GM12878 (cell line): Measurements from ENCODE around the gene SPATA32. TPM values are rescaled to one million over a fixed set of nuclear protein-coding genes. Genes with fewer than 3 reads are reported as not detected.

Experiments used
- ATAC-seq: fragments of 200-7000 bp; cut with Tn5 transposase; 3 replicates; pipeline ENCODE4 v1.9.1; 2020; ENCODE audit warnings: mild to moderate bottlenecking, moderate library complexity
- BruUV-seq: library from RNA; stranded (reverse); fragments of 400-500 nt; replicated peaks from 2 replicates; lab custom pipeline; 2021; lab: Mats Ljungman, UMichigan
- CTCF ChIA-PET: fragments of 300-600 bp; sonication (Branson Sonifier 250); formaldehyde crosslinking; extraction: SDS; loops from one replicate; lab custom pipeline; 2021; ENCODE audit warnings: inconsistent platforms; lab: Yijun Ruan, JAX
- POLR2A ChIA-PET: fragments of 350-600 bp; formaldehyde crosslinking; extraction: SDS; loops from one replicate; lab custom pipeline; 2021; ENCODE audit warnings: inconsistent platforms; lab: Charles Lee
- RAD21 ChIA-PET: fragments of 300-600 bp; sonication (Branson Sonifier 250); formaldehyde crosslinking; loops from one replicate; lab custom pipeline; 2023; ENCODE audit warnings: antibody characterized with exemption; ENCODE audit not compliant: unreplicated experiment; lab: Charles Lee
- SMC1A ChIA-PET: fragments of 300-600 bp; sonication (Branson Sonifier 250); formaldehyde crosslinking; loops from one replicate; lab custom pipeline; 2023; ENCODE audit not compliant: unreplicated experiment, uncharacterized antibody; lab: Charles Lee
- DNase-seq: peaks from one replicate; pipeline ENCODE4 v3.0.0-alpha.2; 2011; ENCODE audit warnings: low read depth, low spot score
- FAIRE-seq: peaks from 3 replicates; lab custom pipeline; 2011; peaks lifted over from hg19 to GRCh38; lab: Jason Lieb, UNC
- H2AFZ ChIP-seq: 2 replicates; pipeline ENCODE4 v1.6.0; 2011; ENCODE audit warnings: low read depth, low read length, control low read depth; ENCODE audit not compliant: control insufficient read depth
- H3K27ac ChIP-seq: 2 replicates; pipeline ENCODE4 v1.5.1; 2011; ENCODE audit warnings: control low read depth; ENCODE audit not compliant: control insufficient read depth, insufficient read depth
- H3K27me3 ChIP-seq, 2 experiments: replicated peaks in 1 of 2; 2 replicates each; pipeline versions ENCODE4 v1.6.0 to v1.6.1; 2011; ENCODE audit warnings: low read length in 1 of 2; ENCODE audit not compliant: control insufficient read depth in 2 of 2, insufficient read depth in 2 of 2
- H3K36me3 ChIP-seq, 2 experiments: 2 replicates each; pipeline ENCODE4 v1.5.1; 2011; ENCODE audit warnings: low read length in 1 of 2; ENCODE audit not compliant: control insufficient read depth in 2 of 2, insufficient read depth in 2 of 2
- H3K4me1 ChIP-seq: 2 replicates; pipeline ENCODE4 v1.6.1; 2011; ENCODE audit warnings: mild to moderate bottlenecking, low read length, moderate library complexity, mixed read lengths; ENCODE audit not compliant: control insufficient read depth, insufficient read depth
- H3K4me2 ChIP-seq: 2 replicates; pipeline ENCODE4 v1.6.0; 2011; ENCODE audit warnings: control low read depth; ENCODE audit not compliant: control insufficient read depth, insufficient read depth
- H3K4me3 ChIP-seq: fragments of 200-600 bp; sonication (generic); 2 replicates; pipeline ENCODE4 v1.5.1; 2016
- H3K79me2 ChIP-seq: 2 replicates; pipeline ENCODE4 v1.6.0; 2011; ENCODE audit warnings: low read length; ENCODE audit not compliant: control insufficient read depth, insufficient read depth
- H3K9ac ChIP-seq: 2 replicates; pipeline ENCODE4 v1.8.0; 2011; ENCODE audit warnings: low read length, control low read depth, mixed read lengths; ENCODE audit not compliant: control insufficient read depth, insufficient read depth
- H3K9me3 ChIP-seq: replicated peaks from 3 replicates; pipeline ENCODE4 v1.5.1; 2011; ENCODE audit warnings: mild to moderate bottlenecking, low read length; ENCODE audit not compliant: control insufficient read depth, insufficient read depth
- H4K20me1 ChIP-seq: 2 replicates; pipeline ENCODE4 v1.6.0; 2011; ENCODE audit not compliant: control insufficient read depth, insufficient read depth
- CBFB ChIP-seq: IDR thresholded peaks from 2 replicates; pipeline ENCODE4 v1.6.1; 2016; ENCODE audit warnings: antibody characterized with exemption, low read depth
- CHD4 ChIP-seq: fragments of 200-600 bp; sonication (generic); IDR thresholded peaks from 2 replicates; pipeline ENCODE4 v1.6.1; 2016; ENCODE audit warnings: mild to moderate bottlenecking
- WGBS: methylation state at CpG from one replicate; pipeline ENCODE4 v1.1.6; 2016; ENCODE audit warnings: low lambda C conversion rate; ENCODE audit not compliant: insufficient replicate concordance, insufficient coverage; ENCODE audit errors: missing lambda C conversion rate; 5-methylcytosine and 5-hydroxymethylcytosine counted together
- in situ Hi-C: fragments of 300-500 bp; cut with MboI; formaldehyde crosslinking; loops from 9 replicates; pipeline ENCODE4 v1.14.3; 2018; ENCODE audit warnings: mixed read lengths
- intact Hi-C: fragments of 100-400 bp; cut with micrococcal nuclease; formaldehyde crosslinking; loops from one replicate; pipeline ENCODE4 v1.14.2; 2022; ENCODE audit not compliant: unreplicated experiment
- polyA plus RNA-seq, 11 experiments: library from polyadenylated mRNA; depleted of rRNA in 4 of 11; unstranded in 6 of 11; stranded (reverse) in 5 of 11; fragments of >200 nt; fragmentation: Nextera tagmentation in 4 of 11; fragmentation: Illumina TruSeq in 1 of 11; extraction: Ambion mirVana in 4 of 11; extraction: Trizol in 1 of 11; gene quantifications; 1 replicate in 1 of 11; 2 replicates in 10 of 11; pipeline versions ENCODE4 v1.2.1 to v1.2.3, GENCODE V29; 2011 to 2016; ENCODE audit warnings: inconsistent platforms in 2 of 11, missing spikeins in 2 of 11, low read depth in 1 of 11
- total RNA-seq, 4 experiments: library from RNA; depleted of rRNA in 3 of 4; stranded (reverse); fragments of >200 nt in 3 of 4; fragmentation: Illumina TruSeq in 1 of 4; extraction: Trizol in 1 of 4; gene quantifications; 2 replicates each; pipeline versions ENCODE4 v1.2.1 to v1.2.3, GENCODE V29; 2013 to 2021
- TF ChIP-seq, protein P1 (sequence below): IDR thresholded peaks from 2 replicates; pipeline ENCODE4 v1.6.1; 2012; ENCODE audit warnings: improper control_type of control experiment, low read depth, low read length; ENCODE audit not compliant: insufficient replicate concordance

Gene SPATA32
- total and polyA plus RNA-seq, 10 of the 15 experiments (the other 5 are each of a cell fraction or from before 2014, with no cell fraction given) = 0.03 to 0.35 (median 0.11) TPM; not detected in 3

GRCh38 chr17:45283711-45284110, 21.8 kb upstream of the SPATA32 start:
- CTCF ChIA-PET = interaction anchor here (0.6 to 3.2 kb wide), 11 partner anchors 11 to 111 kb away, joined by 3 to 15 read pairs (median 5); partner anchors contain the start of gene MAP3K14
- H4K20me1 ChIP-seq = no peaks in the 10 kb centered on the region
- FAIRE-seq = no peak
- TF ChIP-seq, protein P1, sequence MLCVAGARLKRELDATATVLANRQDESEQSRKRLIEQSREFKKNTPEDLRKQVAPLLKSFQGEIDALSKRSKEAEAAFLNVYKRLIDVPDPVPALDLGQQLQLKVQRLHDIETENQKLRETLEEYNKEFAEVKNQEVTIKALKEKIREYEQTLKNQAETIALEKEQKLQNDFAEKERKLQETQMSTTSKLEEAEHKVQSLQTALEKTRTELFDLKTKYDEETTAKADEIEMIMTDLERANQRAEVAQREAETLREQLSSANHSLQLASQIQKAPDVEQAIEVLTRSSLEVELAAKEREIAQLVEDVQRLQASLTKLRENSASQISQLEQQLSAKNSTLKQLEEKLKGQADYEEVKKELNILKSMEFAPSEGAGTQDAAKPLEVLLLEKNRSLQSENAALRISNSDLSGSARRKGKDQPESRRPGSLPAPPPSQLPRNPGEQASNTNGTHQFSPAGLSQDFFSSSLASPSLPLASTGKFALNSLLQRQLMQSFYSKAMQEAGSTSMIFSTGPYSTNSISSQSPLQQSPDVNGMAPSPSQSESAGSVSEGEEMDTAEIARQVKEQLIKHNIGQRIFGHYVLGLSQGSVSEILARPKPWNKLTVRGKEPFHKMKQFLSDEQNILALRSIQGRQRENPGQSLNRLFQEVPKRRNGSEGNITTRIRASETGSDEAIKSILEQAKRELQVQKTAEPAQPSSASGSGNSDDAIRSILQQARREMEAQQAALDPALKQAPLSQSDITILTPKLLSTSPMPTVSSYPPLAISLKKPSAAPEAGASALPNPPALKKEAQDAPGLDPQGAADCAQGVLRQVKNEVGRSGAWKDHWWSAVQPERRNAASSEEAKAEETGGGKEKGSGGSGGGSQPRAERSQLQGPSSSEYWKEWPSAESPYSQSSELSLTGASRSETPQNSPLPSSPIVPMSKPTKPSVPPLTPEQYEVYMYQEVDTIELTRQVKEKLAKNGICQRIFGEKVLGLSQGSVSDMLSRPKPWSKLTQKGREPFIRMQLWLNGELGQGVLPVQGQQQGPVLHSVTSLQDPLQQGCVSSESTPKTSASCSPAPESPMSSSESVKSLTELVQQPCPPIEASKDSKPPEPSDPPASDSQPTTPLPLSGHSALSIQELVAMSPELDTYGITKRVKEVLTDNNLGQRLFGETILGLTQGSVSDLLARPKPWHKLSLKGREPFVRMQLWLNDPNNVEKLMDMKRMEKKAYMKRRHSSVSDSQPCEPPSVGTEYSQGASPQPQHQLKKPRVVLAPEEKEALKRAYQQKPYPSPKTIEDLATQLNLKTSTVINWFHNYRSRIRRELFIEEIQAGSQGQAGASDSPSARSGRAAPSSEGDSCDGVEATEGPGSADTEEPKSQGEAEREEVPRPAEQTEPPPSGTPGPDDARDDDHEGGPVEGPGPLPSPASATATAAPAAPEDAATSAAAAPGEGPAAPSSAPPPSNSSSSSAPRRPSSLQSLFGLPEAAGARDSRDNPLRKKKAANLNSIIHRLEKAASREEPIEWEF = no peak
- TF ChIP-seq CBFB (no peak), CHD4 (no peak)
- TF ChIP-seq, all 136 proteins: peak for 0
- Histone ChIP-seq H3K4me3 (no peak overlapping the region), H2AFZ (no peak overlapping the region), H3K36me3 (peaks cover 44% of the 10 kb centered on the region in 2 experiments), H3K4me2 (no peak overlapping the region), H3K27me3 (no peaks in the 10 kb centered on the region), H3K9me3 (no peaks in the 10 kb centered on the region), H3K27ac (peak overlapping the region; percentile 44), H3K4me1 (no peaks in the 10 kb centered on the region), H3K79me2 (no peaks in the 10 kb centered on the region), H3K9ac (no peak overlapping the region; the same call in 1 of the 2 replicates)
- DNase-seq (no peak), ATAC-seq (no peak)
- intact Hi-C loops (no loop called here), in situ Hi-C loops (no loop called here)
- RAD21 ChIA-PET = interaction anchor here (0.6 to 3.3 kb wide), 5 partner anchors 23 to 100 kb away, joined by 3 to 15 read pairs (median 4); partner anchors contain the start of gene MAP3K14
- SMC1A ChIA-PET = interaction anchor here (0.7 to 2.2 kb wide), 6 partner anchors 10 to 50 kb away, joined by 3 to 11 read pairs (median 4); no protein-coding TSS in a partner anchor
- BruUV-seq = no TSS peak
- POLR2A ChIA-PET = interaction anchor here (0.5 kb wide), 1 partner anchor 981 kb away, joined by 3 read pairs; no protein-coding TSS in a partner anchor
- 97% methylated on average over 10 of the region's 10 CpGs for WGBS
